B cell (primary cell): ENCODE measurements around the gene OR6B3. TPM values are rescaled to one million over a fixed set of nuclear protein-coding genes. Genes with fewer than 3 reads are reported as not detected.

Experiments
- ATAC-seq: fragments of 200-7000 bp; cut with Tn5 transposase; one replicate; pipeline ENCODE4 v1.10.0; 2021; ENCODE audit warnings: low read depth, mild to moderate bottlenecking, moderate number of reproducible peaks, moderate library complexity
- CTCF ChIA-PET: fragments of 350-600 bp; sonication (Branson Sonifier 250); formaldehyde crosslinking; loops from one replicate; lab custom pipeline; 2021; ENCODE audit warnings: antibody characterized with exemption, inconsistent platforms; lab: Charles Lee
- POLR2A ChIA-PET: fragments of 350-600 bp; sonication (Branson Sonifier 250); formaldehyde crosslinking; loops from one replicate; lab custom pipeline; 2021; ENCODE audit warnings: antibody characterized with exemption; lab: Charles Lee
- DNase-seq: peaks from one replicate; pipeline ENCODE4 v3.0.0; 2013
- H2AFZ ChIP-seq: 2 replicates; pipeline ENCODE4 v1.6.1; 2012; ENCODE audit warnings: mild to moderate bottlenecking, low read depth, low read length; ENCODE audit not compliant: insufficient read depth, poor library complexity, severe bottlenecking
- H3K27ac ChIP-seq, 2 donors: 1 replicate in 1 of 2; 2 replicates in 1 of 2; pipeline ENCODE4 v1.5.1; 2012 to 2013; ENCODE audit warnings: low read length in 2 of 2, mild to moderate bottlenecking in 2 of 2, moderate library complexity in 1 of 2
- H3K27me3 ChIP-seq, 4 experiments: fragments of 200-600 bp in 1 of 4; sonication (generic) in 1 of 4; replicated peaks in 1 of 4; 1 replicate in 2 of 4; 2 replicates in 2 of 4; pipeline versions ENCODE4 v1.6.1 to v1.7.0; 2013 to 2016; ENCODE audit warnings: low read length in 3 of 4, mild to moderate bottlenecking in 2 of 4, mixed read lengths in 1 of 4, moderate library complexity in 1 of 4; ENCODE audit not compliant: insufficient read depth in 4 of 4, control insufficient read depth in 3 of 4; ENCODE audit errors: control extremely low read depth in 1 of 4
- H3K36me3 ChIP-seq, 2 experiments: replicated peaks in 1 of 2; 1 replicate in 1 of 2; 2 replicates in 1 of 2; pipeline versions ENCODE4 v1.6.1 to v1.7.1; 2013; ENCODE audit warnings: low read length in 1 of 2; ENCODE audit not compliant: insufficient read depth in 2 of 2, control insufficient read depth in 1 of 2; ENCODE audit errors: control extremely low read depth in 1 of 2, extremely low read depth in 1 of 2
- H3K4me1 ChIP-seq, 2 donors: fragments of 200-600 bp in 1 of 2; sonication (generic) in 1 of 2; 1 replicate in 1 of 2; 2 replicates in 1 of 2; pipeline versions ENCODE4 v1.5.1 to v1.6.1; 2013 to 2017; ENCODE audit warnings: low read length in 2 of 2; ENCODE audit not compliant: control insufficient read depth in 2 of 2, insufficient read depth in 2 of 2
- H3K4me2 ChIP-seq: replicated peaks from 2 replicates; pipeline ENCODE3; 2012; ENCODE audit warnings: mild to moderate bottlenecking, low read depth, low read length; ENCODE audit not compliant: poor library complexity, severe bottlenecking
- H3K4me3 ChIP-seq, 5 experiments: fragments of 200-600 bp in 1 of 5; sonication (generic) in 1 of 5; 1 replicate in 3 of 5; 2 replicates in 2 of 5; pipeline versions ENCODE4 v1.5.1 to v1.7.0; 2011 to 2016; ENCODE audit warnings: low read length in 4 of 5, mild to moderate bottlenecking in 4 of 5, low read depth in 2 of 5, control low read depth in 1 of 5, moderate library complexity in 1 of 5; ENCODE audit not compliant: insufficient read depth in 1 of 5; ENCODE audit errors: control extremely low read depth in 1 of 5, extremely low read depth in 1 of 5
- H3K79me2 ChIP-seq: fragments of 200-600 bp; sonication (generic); one replicate; pipeline ENCODE4 v1.6.0; 2016; ENCODE audit warnings: low read length; ENCODE audit not compliant: control insufficient read depth, insufficient read depth
- H3K9ac ChIP-seq: fragments of 200-600 bp; sonication (generic); 2 replicates; pipeline ENCODE4 v1.6.1; 2017; ENCODE audit warnings: mild to moderate bottlenecking, low read length, moderate library complexity
- H3K9me3 ChIP-seq, 3 donors: one replicate each; pipeline versions ENCODE4 v1.6.1 to v1.7.1; 2013; ENCODE audit warnings: low read length in 2 of 3; ENCODE audit not compliant: control insufficient read depth in 2 of 3, insufficient read depth in 1 of 3; ENCODE audit errors: control extremely low read depth in 1 of 3
- H4K20me1 ChIP-seq: 2 replicates; pipeline ENCODE4 v1.6.0; 2012; ENCODE audit warnings: mild to moderate bottlenecking, low read length; ENCODE audit not compliant: insufficient read depth, control insufficient read depth, poor library complexity, severe bottlenecking
- H3K27ac Mint-ChIP-seq: one replicate; pipeline ENCODE4 v1.8.0; 2021; ENCODE audit warnings: mixed read lengths
- H3K27me3 Mint-ChIP-seq: one replicate; pipeline ENCODE4 v1.8.0; 2021; ENCODE audit warnings: mixed read lengths
- H3K4me1 Mint-ChIP-seq: one replicate; pipeline ENCODE4 v1.8.0; 2021; ENCODE audit warnings: mixed read lengths
- H3K4me3 Mint-ChIP-seq: one replicate; pipeline ENCODE4 v1.8.0; 2021; ENCODE audit warnings: mixed read lengths
- H3K9me3 Mint-ChIP-seq: one replicate; pipeline ENCODE4 v1.8.0; 2022; ENCODE audit warnings: mixed read lengths; ENCODE audit not compliant: insufficient read depth
- EZH2 ChIP-seq: IDR thresholded peaks from 2 replicates; pipeline ENCODE4 v1.6.1; 2012; ENCODE audit warnings: borderline replicate concordance, low read depth, mild to moderate bottlenecking, moderate library complexity, low read length; ENCODE audit not compliant: insufficient read depth, poor library complexity, severe bottlenecking
- WGBS: methylation state at CpG from one replicate; pipeline ENCODE4 v1.1.5; 2013; ENCODE audit warnings: missing lambda C conversion rate; ENCODE audit not compliant: insufficient coverage; 5-methylcytosine and 5-hydroxymethylcytosine counted together
- intact Hi-C: fragments of 100-400 bp; cut with micrococcal nuclease; formaldehyde crosslinking; loops from one replicate; pipeline ENCODE4 v1.10.0; 2022
- polyA plus RNA-seq: library from polyadenylated mRNA; depleted of rRNA; stranded (reverse); fragments of >200 nt; gene quantifications from 2 replicates; pipeline ENCODE4 v1.2.3, GENCODE V29; 2012
- total RNA-seq, 2 donors: library from RNA; stranded (reverse); fragments of 120-200 nt in 1 of 2; gene quantifications; 1 replicate in 1 of 2; 2 replicates in 1 of 2; pipeline versions ENCODE4 v1.2.3 to v1.2.4, GENCODE V29; 2013 to 2022
- TF ChIP-seq, protein P1 (sequence below): fragments of 200-600 bp; IDR thresholded peaks from one replicate; pipeline ENCODE4 v1.8.0; 2022; ENCODE audit warnings: antibody characterized with exemption, mild to moderate bottlenecking

Gene OR6B3
- total and polyA plus RNA-seq, 2 donors (not counting 1 experiment from before 2014, with no cell fraction given): not detected

DNA sequence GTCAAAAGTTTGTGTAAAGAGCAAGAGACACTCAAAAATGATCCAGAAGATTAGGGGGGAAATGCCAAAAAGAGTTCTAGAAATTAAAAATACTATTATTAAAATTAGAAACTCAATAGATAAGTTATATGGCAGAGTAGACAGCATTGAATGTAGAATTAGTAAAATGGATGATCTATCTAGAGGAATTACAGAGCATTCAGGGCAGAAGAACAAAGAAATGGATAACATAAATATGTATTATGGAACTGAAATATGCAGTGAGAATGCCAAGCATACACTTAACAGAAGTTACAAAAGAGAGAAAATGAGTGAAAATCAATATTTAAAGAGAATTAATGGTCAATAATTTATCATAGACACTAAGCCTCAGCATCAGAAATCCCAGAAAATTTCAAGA, 33.2 kb upstream of the OR6B3 start:
- peaks cover 26% of the 10 kb centered on the region for H3K27me3 Mint-ChIP-seq
- H2AFZ ChIP-seq: no peak overlapping the region
- intact Hi-C loops: no loop called here
- no peak overlapping the region for H3K27ac ChIP-seq
- H3K4me1 Mint-ChIP-seq: no peaks in the 10 kb centered on the region
- H3K9me3 Mint-ChIP-seq: peaks cover 11% of the 10 kb centered on the region
- TF ChIP-seq EZH2: no peak
- TF ChIP-seq, protein P1, sequence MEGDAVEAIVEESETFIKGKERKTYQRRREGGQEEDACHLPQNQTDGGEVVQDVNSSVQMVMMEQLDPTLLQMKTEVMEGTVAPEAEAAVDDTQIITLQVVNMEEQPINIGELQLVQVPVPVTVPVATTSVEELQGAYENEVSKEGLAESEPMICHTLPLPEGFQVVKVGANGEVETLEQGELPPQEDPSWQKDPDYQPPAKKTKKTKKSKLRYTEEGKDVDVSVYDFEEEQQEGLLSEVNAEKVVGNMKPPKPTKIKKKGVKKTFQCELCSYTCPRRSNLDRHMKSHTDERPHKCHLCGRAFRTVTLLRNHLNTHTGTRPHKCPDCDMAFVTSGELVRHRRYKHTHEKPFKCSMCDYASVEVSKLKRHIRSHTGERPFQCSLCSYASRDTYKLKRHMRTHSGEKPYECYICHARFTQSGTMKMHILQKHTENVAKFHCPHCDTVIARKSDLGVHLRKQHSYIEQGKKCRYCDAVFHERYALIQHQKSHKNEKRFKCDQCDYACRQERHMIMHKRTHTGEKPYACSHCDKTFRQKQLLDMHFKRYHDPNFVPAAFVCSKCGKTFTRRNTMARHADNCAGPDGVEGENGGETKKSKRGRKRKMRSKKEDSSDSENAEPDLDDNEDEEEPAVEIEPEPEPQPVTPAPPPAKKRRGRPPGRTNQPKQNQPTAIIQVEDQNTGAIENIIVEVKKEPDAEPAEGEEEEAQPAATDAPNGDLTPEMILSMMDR: no peak
- no peaks in the 10 kb centered on the region for H4K20me1 ChIP-seq
- no peak for ATAC-seq
- no peak overlapping the region for H3K4me3 ChIP-seq
- ChIA-PET CTCF (no interaction called here), POLR2A (no interaction called here)
- no peak overlapping the region for H3K9ac ChIP-seq
- H3K4me3 Mint-ChIP-seq: no peak overlapping the region
- H3K27ac Mint-ChIP-seq: no peak overlapping the region
- H3K4me2 ChIP-seq: no peak overlapping the region
- no peaks in the 10 kb centered on the region for H3K36me3 ChIP-seq
- H3K9me3 ChIP-seq: peaks cover 2 to 8% (median 6%) of the 10 kb centered on the region in 3 donors
- H3K79me2 ChIP-seq: no peaks in the 10 kb centered on the region
- H3K27me3 ChIP-seq: peaks cover 0 to 11% (median 0%) of the 10 kb centered on the region in 4 experiments
- H3K4me1 ChIP-seq: no peaks in the 10 kb centered on the region
- no peak for DNase-seq

DNA sequence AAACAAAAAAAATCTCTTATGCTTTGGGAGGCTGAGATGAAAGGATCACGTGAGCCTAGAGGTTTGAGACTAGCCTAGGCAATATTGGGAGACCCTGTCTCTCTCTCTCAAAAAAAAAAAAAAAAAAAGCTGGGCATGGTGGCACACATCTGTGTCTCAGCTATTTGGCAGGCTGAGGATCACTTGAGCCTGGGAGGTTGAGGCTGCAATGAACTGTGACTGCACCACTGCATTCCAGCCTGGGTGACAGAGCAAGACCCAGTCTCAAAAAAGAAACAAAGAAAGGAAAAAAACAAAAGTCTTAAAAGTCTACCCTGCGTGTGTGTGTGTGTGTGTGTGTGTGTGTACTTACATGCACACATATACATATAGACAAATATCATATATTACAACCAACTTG, 25.3 kb upstream of the OR6B3 start:
- Histone ChIP-seq H3K27me3 (peaks cover 0 to under 1% (median 0%) of the 10 kb centered on the region in 4 experiments), H3K9me3 (peaks cover 5 to 21% (median 11%) of the 10 kb centered on the region in 3 donors), H3K36me3 (no peaks in the 10 kb centered on the region), H2AFZ (no peak overlapping the region), H3K4me1 (no peaks in the 10 kb centered on the region), H3K79me2 (no peaks in the 10 kb centered on the region), H3K4me3 (no peak overlapping the region), H4K20me1 (no peaks in the 10 kb centered on the region), H3K27ac (no peak overlapping the region), H3K9ac (no peak overlapping the region), H3K4me2 (no peak overlapping the region)
- DNase-seq (no peak), ATAC-seq (no peak)
- WGBS: no CpG with 5 or more reads among the region's 2 CpGs
- no peak overlapping the region for H3K4me3 Mint-ChIP-seq
- ChIA-PET CTCF (no interaction called here), POLR2A (no interaction called here)
- intact Hi-C loops: no loop called here
- H3K27me3 Mint-ChIP-seq: peaks cover 14% of the 10 kb centered on the region
- no peak overlapping the region for H3K27ac Mint-ChIP-seq
- H3K9me3 Mint-ChIP-seq: no peaks in the 10 kb centered on the region
- H3K4me1 Mint-ChIP-seq: no peaks in the 10 kb centered on the region
- TF ChIP-seq, protein P1: no peak
- TF ChIP-seq EZH2: no peak
